ENCODE data around the gene PML. TPM values are rescaled to one million over a fixed set of nuclear protein-coding genes. Genes with fewer than 3 reads are reported as not detected.

The PML gene
- total RNA-seq, 1 experiment from 2014 or later, result 47.7 TPM

GRCh38 chr15:74044267-74045110 is 50.0 kb downstream of the PML start (continued):
- TF ChIP-seq AFF4 (CRISPR knock-in tag; IDR thresholded peaks at IDR 0.05; ENCODE audit: borderline replicate concordance), result no peak
- no peak for TF ChIP-seq ZNF425 (CRISPR knock-in tag; conservative IDR thresholded peaks at IDR 0.05)
- TF ChIP-seq IRF2 (CRISPR knock-in tag; IDR thresholded peaks at IDR 0.05; ENCODE audit: borderline replicate concordance, low read depth), result no peak

DNA sequence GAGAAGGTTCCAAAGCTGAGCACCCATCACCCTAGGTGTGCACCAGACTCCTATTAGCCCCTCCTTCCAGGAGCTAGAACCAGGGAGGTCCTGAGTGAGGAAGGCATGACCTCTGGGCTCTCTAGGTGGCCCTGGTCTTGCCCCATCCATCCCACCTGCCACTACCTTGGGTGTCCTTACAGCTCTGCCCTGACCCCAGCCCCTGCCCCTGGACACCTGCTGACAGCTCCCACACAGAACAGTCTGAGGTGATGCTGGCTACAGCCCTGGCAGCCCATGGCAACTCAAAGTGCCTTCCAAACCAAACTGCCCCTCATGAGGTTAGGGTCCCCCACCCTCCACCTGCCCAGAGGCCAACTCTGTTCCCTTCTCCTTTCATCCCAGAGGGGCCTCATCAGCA is 50.7 kb downstream of the PML start:
- no peak overlapping the region for H3K27ac Mint-ChIP-seq
- 0 out of 2 replicates have a peak, but pooled peaks cover 4% of the 10 kb centered on the region for H3K36me3 Mint-ChIP-seq
- no peaks in the 10 kb centered on the region for H3K9me3 Mint-ChIP-seq
- H3K4me1 Mint-ChIP-seq, result peaks cover 14% of the 10 kb centered on the region
- no peak for DNase-seq (ENCODE audit: low spot score)
- H3K27me3 Mint-ChIP-seq (ENCODE audit: low read depth), result peaks cover 6% of the 10 kb centered on the region; the same call in 1 of the 2 replicates
- ChIA-PET POLR2A (interaction anchor here (0.5 to 1.3 kb wide), 2 partner anchors 8 to 790 kb away, joined by 3 to 5 read pairs; no protein-coding TSS in a partner anchor), CTCF (interaction anchor here (1.0 to 10.6 kb wide), 6 partner anchors 7 to 263 kb away, joined by 3 to 163 read pairs (median 11); partner anchors contain the start of gene PML)
- ATAC-seq, result no peak
- no peak overlapping the region for H3K4me3 Mint-ChIP-seq
- no peak for TF ChIP-seq ZSCAN18 (CRISPR knock-in tag; IDR thresholded peaks at IDR 0.05)
- TF ChIP-seq SMAD3 (CRISPR knock-in tag; IDR thresholded peaks at IDR 0.05; ENCODE audit: borderline replicate concordance), result no peak
- no peak for TF ChIP-seq IRF2 (CRISPR knock-in tag; IDR thresholded peaks at IDR 0.05; ENCODE audit: borderline replicate concordance, low read depth)

GRCh38 chr15:74045636-74046274 is 51.2 kb downstream of the PML start:
- CTCF ChIA-PET, result interaction anchor here (1.0 to 10.6 kb wide), 6 partner anchors 7 to 262 kb away, joined by 3 to 163 read pairs (median 11); partner anchors contain the start of gene PML
- no peak overlapping the region; the same call in 1 of the 2 replicates for H3K27ac Mint-ChIP-seq
- H3K36me3 Mint-ChIP-seq, result 0 out of 2 replicates have a peak, but pooled peaks cover 4% of the 10 kb centered on the region
- no peak overlapping the region for H3K4me3 Mint-ChIP-seq
- H3K27me3 Mint-ChIP-seq (ENCODE audit: low read depth), result peaks cover 6% of the 10 kb centered on the region
- peaks cover 8% of the 10 kb centered on the region for H3K4me1 Mint-ChIP-seq
- POLR2A ChIA-PET, result interaction anchor here (1.3 kb wide), 1 partner anchor 9 kb away, joined by 3 read pairs; no protein-coding TSS in a partner anchor
- DNase-seq (ENCODE audit: low spot score) (no peak), ATAC-seq (no peak)
- H3K9me3 Mint-ChIP-seq, result no peaks in the 10 kb centered on the region
- TF ChIP-seq SOX15 (CRISPR knock-in tag; IDR thresholded peaks at IDR 0.05), result no peak
- TF ChIP-seq IRF2 (CRISPR knock-in tag; IDR thresholded peaks at IDR 0.05; ENCODE audit: borderline replicate concordance, low read depth), result no peak
- TF ChIP-seq, protein P1, sequence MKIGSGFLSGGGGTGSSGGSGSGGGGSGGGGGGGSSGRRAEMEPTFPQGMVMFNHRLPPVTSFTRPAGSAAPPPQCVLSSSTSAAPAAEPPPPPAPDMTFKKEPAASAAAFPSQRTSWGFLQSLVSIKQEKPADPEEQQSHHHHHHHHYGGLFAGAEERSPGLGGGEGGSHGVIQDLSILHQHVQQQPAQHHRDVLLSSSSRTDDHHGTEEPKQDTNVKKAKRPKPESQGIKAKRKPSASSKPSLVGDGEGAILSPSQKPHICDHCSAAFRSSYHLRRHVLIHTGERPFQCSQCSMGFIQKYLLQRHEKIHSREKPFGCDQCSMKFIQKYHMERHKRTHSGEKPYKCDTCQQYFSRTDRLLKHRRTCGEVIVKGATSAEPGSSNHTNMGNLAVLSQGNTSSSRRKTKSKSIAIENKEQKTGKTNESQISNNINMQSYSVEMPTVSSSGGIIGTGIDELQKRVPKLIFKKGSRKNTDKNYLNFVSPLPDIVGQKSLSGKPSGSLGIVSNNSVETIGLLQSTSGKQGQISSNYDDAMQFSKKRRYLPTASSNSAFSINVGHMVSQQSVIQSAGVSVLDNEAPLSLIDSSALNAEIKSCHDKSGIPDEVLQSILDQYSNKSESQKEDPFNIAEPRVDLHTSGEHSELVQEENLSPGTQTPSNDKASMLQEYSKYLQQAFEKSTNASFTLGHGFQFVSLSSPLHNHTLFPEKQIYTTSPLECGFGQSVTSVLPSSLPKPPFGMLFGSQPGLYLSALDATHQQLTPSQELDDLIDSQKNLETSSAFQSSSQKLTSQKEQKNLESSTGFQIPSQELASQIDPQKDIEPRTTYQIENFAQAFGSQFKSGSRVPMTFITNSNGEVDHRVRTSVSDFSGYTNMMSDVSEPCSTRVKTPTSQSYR (CRISPR knock-in tag; IDR thresholded peaks at IDR 0.05), result no peak
- no peak for TF ChIP-seq AR (CRISPR knock-in tag; IDR thresholded peaks at IDR 0.05)
- no peak for TF ChIP-seq SMAD3 (CRISPR knock-in tag; IDR thresholded peaks at IDR 0.05; ENCODE audit: borderline replicate concordance)
- TF ChIP-seq ETV6 (CRISPR knock-in tag; IDR thresholded peaks at IDR 0.05), result no peak
- TF ChIP-seq ZNF671 (CRISPR knock-in tag; IDR thresholded peaks at IDR 0.05), result no peak
- no peak for TF ChIP-seq CBFB (CRISPR knock-in tag; IDR thresholded peaks at IDR 0.05; ENCODE audit: low read depth)
- TF ChIP-seq GRHL2 (CRISPR knock-in tag; IDR thresholded peaks at IDR 0.05; ENCODE audit: insufficient replicate concordance, severe bottlenecking), result no peak
- TF ChIP-seq ZNF263 (CRISPR knock-in tag; IDR thresholded peaks at IDR 0.05; ENCODE audit: low read depth), result no peak
- TF ChIP-seq, protein P2, sequence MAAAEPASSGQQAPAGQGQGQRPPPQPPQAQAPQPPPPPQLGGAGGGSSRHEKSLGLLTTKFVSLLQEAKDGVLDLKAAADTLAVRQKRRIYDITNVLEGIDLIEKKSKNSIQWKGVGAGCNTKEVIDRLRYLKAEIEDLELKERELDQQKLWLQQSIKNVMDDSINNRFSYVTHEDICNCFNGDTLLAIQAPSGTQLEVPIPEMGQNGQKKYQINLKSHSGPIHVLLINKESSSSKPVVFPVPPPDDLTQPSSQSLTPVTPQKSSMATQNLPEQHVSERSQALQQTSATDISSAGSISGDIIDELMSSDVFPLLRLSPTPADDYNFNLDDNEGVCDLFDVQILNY (CRISPR knock-in tag; IDR thresholded peaks at IDR 0.05), result no peak
